Measurements from ENCODE around the gene HNRNPA0. TPM values are rescaled to one million over a fixed set of nuclear protein-coding genes. Genes with fewer than 3 reads are reported as not detected.

Gene HNRNPA0
- total and polyA plus RNA-seq, 2 donors (not counting 3 experiments of a cell fraction or from before 2014, with no cell fraction given) = 16.0 to 37.5 TPM

GRCh38 chr5:137760294-137760693 lies 6.1 kb upstream of the HNRNPA0 start:
- Histone ChIP-seq H4K20me1 (replicated peaks; ENCODE audit: control insufficient read depth, extremely low read depth, insufficient read depth, low read length) (no peaks in the 10 kb centered on the region), H3K27me3 (ENCODE audit: control insufficient read depth in 2 of 2, insufficient read depth in 2 of 2, low read length in 2 of 2) (peaks cover 2% of the 10 kb centered on the region in 2 experiments), H2AFZ (ENCODE audit: low read depth, low read length) (no peak overlapping the region), H3K4me1 (ENCODE audit: control insufficient read depth, extremely low read depth, insufficient read depth, low read length) (peaks cover under 1% of the 10 kb centered on the region), H3K9ac (replicated peaks; ENCODE audit: extremely low read depth, insufficient read depth, low read length) (no peak overlapping the region), H3K36me3 (ENCODE audit: control insufficient read depth in 2 of 2, extremely low read depth in 1 of 2, insufficient read depth in 2 of 2, low read length in 2 of 2) (no peaks in the 10 kb centered on the region), H3K27ac (ENCODE audit: insufficient read depth, low read depth, low read length) (no peak overlapping the region), H3K79me2 (ENCODE audit: control insufficient read depth, insufficient read depth, low read length) (no peaks in the 10 kb centered on the region), H3K4me2 (ENCODE audit: insufficient read depth, low read length) (no peak overlapping the region), H3K9me3 (replicated peaks; ENCODE audit: control insufficient read depth, insufficient read depth, low read length) (no peaks in the 10 kb centered on the region), H3K4me3 (replicated peaks in 1 of 3; ENCODE audit: insufficient read depth in 1 of 3, low read depth in 1 of 3, low read length in 3 of 3) (no peak overlapping the region), H3K9me1 (replicated peaks; ENCODE audit: control insufficient read depth, extremely low read depth, insufficient read depth, low read length) (no peaks in the 10 kb centered on the region)
- ChIA-PET CTCF (interaction anchor here (1.4 to 6.1 kb wide), 4 partner anchors 9 to 131 kb away, joined by 4 to 50 read pairs (median 6); no protein-coding TSS in a partner anchor), POLR2A (no interaction called here)
- DNase-seq (ENCODE audit: low read depth, low spot score) (no peak), FAIRE-seq (no peak)
- TF ChIP-seq POLR2A (IDR thresholded peaks at IDR 0.05; ENCODE audit: low read depth, low read length) (no peak), MAX (IDR thresholded peaks at IDR 0.05; ENCODE audit: insufficient read depth, insufficient read length) (no peak), JUN (IDR thresholded peaks at IDR 0.05; ENCODE audit: borderline replicate concordance, insufficient read depth, insufficient read length, low read depth) (no peak), GATA2 (IDR thresholded peaks at IDR 0.05; ENCODE audit: insufficient read depth, insufficient read length, low read depth, low read length) (no peak), MYC (IDR thresholded peaks at IDR 0.05; ENCODE audit: low read depth, low read length) (no peak), POLR2AphosphoS5 (IDR thresholded peaks at IDR 0.05; ENCODE audit: insufficient read depth, low read depth, low read length) (no peak), EZH2 (IDR thresholded peaks at IDR 0.05; ENCODE audit: borderline replicate concordance, low read depth, low read length, severe bottlenecking) (no peak), FOS (IDR thresholded peaks at IDR 0.05; ENCODE audit: borderline replicate concordance, insufficient read depth, low read length) (no peak)
- TF ChIP-seq, protein P1, sequence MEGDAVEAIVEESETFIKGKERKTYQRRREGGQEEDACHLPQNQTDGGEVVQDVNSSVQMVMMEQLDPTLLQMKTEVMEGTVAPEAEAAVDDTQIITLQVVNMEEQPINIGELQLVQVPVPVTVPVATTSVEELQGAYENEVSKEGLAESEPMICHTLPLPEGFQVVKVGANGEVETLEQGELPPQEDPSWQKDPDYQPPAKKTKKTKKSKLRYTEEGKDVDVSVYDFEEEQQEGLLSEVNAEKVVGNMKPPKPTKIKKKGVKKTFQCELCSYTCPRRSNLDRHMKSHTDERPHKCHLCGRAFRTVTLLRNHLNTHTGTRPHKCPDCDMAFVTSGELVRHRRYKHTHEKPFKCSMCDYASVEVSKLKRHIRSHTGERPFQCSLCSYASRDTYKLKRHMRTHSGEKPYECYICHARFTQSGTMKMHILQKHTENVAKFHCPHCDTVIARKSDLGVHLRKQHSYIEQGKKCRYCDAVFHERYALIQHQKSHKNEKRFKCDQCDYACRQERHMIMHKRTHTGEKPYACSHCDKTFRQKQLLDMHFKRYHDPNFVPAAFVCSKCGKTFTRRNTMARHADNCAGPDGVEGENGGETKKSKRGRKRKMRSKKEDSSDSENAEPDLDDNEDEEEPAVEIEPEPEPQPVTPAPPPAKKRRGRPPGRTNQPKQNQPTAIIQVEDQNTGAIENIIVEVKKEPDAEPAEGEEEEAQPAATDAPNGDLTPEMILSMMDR (IDR thresholded peaks at IDR 0.05; ENCODE audit: extremely low read depth in 1 of 2, insufficient read depth in 1 of 2, low read depth in 1 of 2, low read length in 2 of 2) = no peak
- no TSS peak for BruUV-seq (replicated peaks)
- intact Hi-C loops (cut with micrococcal nuclease) = no loop called here
- dilution Hi-C loops (cut with MboI; ENCODE audit: extremely low pct_ligation_motif_present, low sequenced_read_pairs) = loop anchor here (25.0 kb wide), 1 partner anchor 98 kb away; no protein-coding TSS in a partner anchor
